LNCaP clone FGC (cell line): ENCODE results near the gene RBM23.
A peak's percentile ranks its signal among the peaks of the same experiment; 100 is the strongest.

Experiments used
- DNase-seq: peaks from one replicate; pipeline ENCODE4 v3.0.0-alpha.2; 2011; ENCODE audit warnings: low read depth
- H3K4me3 ChIP-seq: 2 replicates; pipeline ENCODE4 v1.5.1; 2011; ENCODE audit warnings: mild to moderate bottlenecking, low read depth, low read length, control low read depth
- CTCF ChIP-seq: IDR thresholded peaks from 2 replicates; pipeline ENCODE4 v1.5.1; 2012; ENCODE audit warnings: mild to moderate bottlenecking; ENCODE audit not compliant: control insufficient read depth, insufficient read depth; ENCODE audit errors: extremely low read depth

Gene RBM23

DNA sequence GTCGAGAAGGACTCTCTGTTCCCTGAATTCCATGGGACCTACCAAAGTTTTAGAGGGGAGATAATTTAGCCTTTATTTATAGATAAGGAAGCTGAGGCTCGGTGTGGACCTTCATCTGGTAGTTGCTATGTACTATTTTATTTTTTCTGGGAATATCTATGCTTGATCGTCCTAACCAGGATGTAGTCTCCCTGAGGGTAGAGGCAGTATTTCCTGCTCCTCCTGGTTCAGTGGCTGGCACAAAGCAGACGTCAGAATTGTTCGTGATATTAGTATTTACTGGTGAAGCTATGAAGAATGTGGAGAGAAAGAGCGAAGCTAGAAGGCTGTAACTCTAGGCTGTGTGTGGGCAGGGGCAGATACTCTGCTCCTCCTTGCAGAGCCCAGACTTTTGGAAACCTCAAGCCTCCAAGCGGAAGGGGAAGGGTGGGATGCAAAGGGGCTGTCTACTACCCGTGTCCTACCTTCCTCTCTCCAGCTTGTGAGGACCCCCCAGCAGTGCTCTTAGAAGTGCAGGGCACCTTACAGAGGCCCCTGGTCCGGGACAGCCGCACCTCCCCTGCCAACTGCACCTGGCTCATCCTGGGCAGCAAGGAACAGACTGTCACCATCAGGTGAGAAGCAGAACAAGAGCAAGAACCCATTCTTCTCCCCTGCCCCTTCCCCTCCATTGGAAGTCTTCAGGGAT lies 46.0 kb downstream of the RBM23 start:
- peak overlapping the region; percentile 92 for H3K4me3 ChIP-seq
- no peak for DNase-seq

GRCh38 chr14:22872033-22872832 lies 46.7 kb downstream of the RBM23 start:
- TF ChIP-seq CTCF, result peak; percentile 92
- H3K4me3 ChIP-seq, result peak overlapping the region; percentile 92
- peak; percentile 60 for DNase-seq

More for the DNA sequence above, 46.0 kb downstream of the RBM23 start:
- no peak for TF ChIP-seq CTCF

GRCh38 chr14:22871224-22872032 lies 47.5 kb downstream of the RBM23 start, which contains the start of gene LRP10:
Gene LRP10 (plus strand): TSS chr14:22871740. CDS start chr14:22872304, 564 bp downstream.
- peak within 1 kb of the TSS; percentile 92 for H3K4me3 ChIP-seq
- peak; percentile 87 for DNase-seq
- no peak for TF ChIP-seq CTCF

GRCh38 chr14:22870811-22871223 lies 48.1 kb downstream of the RBM23 start:
- no peak for DNase-seq
- no peak for TF ChIP-seq CTCF
- peak overlapping the region; percentile 92 for H3K4me3 ChIP-seq

GRCh38 chr14:22866874-22867273 lies 52.1 kb downstream of the RBM23 start:
- H3K4me3 ChIP-seq, result no peak overlapping the region
- no peak for TF ChIP-seq CTCF
- DNase-seq, result no peak

- TF ChIP-seq CTCF, result no peak
Observed at GRCh38 chr14:22865424-22866405, 53.2 kb downstream of the RBM23 start.

More at GRCh38 chr14:22865424-22866405, 53.2 kb downstream of the RBM23 start:
- no peak for DNase-seq
- no peak overlapping the region for H3K4me3 ChIP-seq
